Measurements from ENCODE around the gene NID1.

GRCh38 chr1:236002572-236002971, 62.3 kb downstream of the NID1 start:
- TF ChIP-seq POLR2AphosphoS5 (IDR thresholded peaks at IDR 0.05; ENCODE audit: low read depth) (no peak), CTCF (IDR thresholded peaks at IDR 0.05; ENCODE audit: insufficient read depth, low read length) (no peak)

Data from HL-60 (cell line).